OCI-LY7 (cell line): Measurements from ENCODE around the gene CEP78. TPM values are rescaled to one million over a fixed set of nuclear protein-coding genes. Genes with fewer than 3 reads are reported as not detected.

ENCODE experiments used
- BruUV-seq: library from RNA; stranded (reverse); fragments of 400-500 nt; replicated peaks from 2 replicates; lab custom pipeline; 2021; lab: Mats Ljungman, UMichigan
- CTCF ChIA-PET: fragments of 300-600 bp; sonication (Branson Sonifier 250); formaldehyde crosslinking; loops from one replicate; lab custom pipeline; 2022; ENCODE audit warnings: antibody characterized with exemption; ENCODE audit not compliant: unreplicated experiment; lab: Charles Lee
- POLR2A ChIA-PET: fragments of 300-600 bp; sonication (Branson Sonifier 250); formaldehyde crosslinking; loops from one replicate; lab custom pipeline; 2022; ENCODE audit warnings: antibody characterized with exemption; lab: Charles Lee
- DNase-seq: peaks from one replicate; pipeline ENCODE4 v3.0.0-alpha.2; 2015; ENCODE audit warnings: low spot score
- H2AFZ ChIP-seq: fragments of 200-600 bp; sonication (generic), shearing (Covaris generic); 2 replicates; pipeline ENCODE4 v1.6.1; 2014; ENCODE audit warnings: mild to moderate bottlenecking, antibody characterized with exemption, low read length, moderate library complexity
- H3K27ac ChIP-seq: fragments of 200-600 bp; sonication (generic); 2 replicates; pipeline ENCODE4 v1.5.1; 2014; ENCODE audit warnings: mixed run types, low read depth, mild to moderate bottlenecking, moderate library complexity, low read length, inconsistent platforms; ENCODE audit not compliant: poor library complexity, severe bottlenecking
- H3K36me3 ChIP-seq: fragments of 200-600 bp; sonication (generic); 2 replicates; pipeline ENCODE4 v1.6.1; 2014; ENCODE audit warnings: mild to moderate bottlenecking, antibody characterized with exemption, low read length, moderate library complexity, mixed read lengths; ENCODE audit not compliant: insufficient read depth
- H3K4me1 ChIP-seq: fragments of 200-600 bp; sonication (generic); 2 replicates; pipeline ENCODE4 v1.5.1; 2014; ENCODE audit warnings: mild to moderate bottlenecking, low read length; ENCODE audit not compliant: insufficient read depth, poor library complexity, severe bottlenecking
- H3K4me2 ChIP-seq: fragments of 200-600 bp; sonication (generic); 2 replicates; pipeline ENCODE4 v1.6.1; 2014; ENCODE audit warnings: mild to moderate bottlenecking, low read length
- H3K4me3 ChIP-seq: fragments of 200-600 bp; sonication (generic); 2 replicates; pipeline ENCODE4 v1.5.1; 2014; ENCODE audit warnings: mild to moderate bottlenecking, low read depth, low read length; ENCODE audit not compliant: poor library complexity, severe bottlenecking
- H3K79me2 ChIP-seq: fragments of 200-600 bp; sonication (generic); 2 replicates; pipeline ENCODE4 v1.6.1; 2016; ENCODE audit warnings: low read depth, mild to moderate bottlenecking, low read length, moderate library complexity, mixed read lengths; ENCODE audit not compliant: insufficient read depth
- H3K9me2 ChIP-seq: fragments of 200-600 bp; sonication (generic); 2 replicates; pipeline ENCODE4 v1.6.1; 2016; ENCODE audit warnings: mild to moderate bottlenecking, low read length, mixed read lengths; ENCODE audit not compliant: insufficient read depth
- H3K9me3 ChIP-seq: fragments of 200-600 bp; sonication (generic); 2 replicates; pipeline ENCODE4 v1.6.1; 2014; ENCODE audit warnings: mild to moderate bottlenecking, mixed run types, low read length, mixed read lengths
- H4K20me1 ChIP-seq: fragments of 200-600 bp; sonication (generic); 2 replicates; pipeline ENCODE4 v1.6.1; 2014; ENCODE audit warnings: mild to moderate bottlenecking, antibody characterized with exemption, low read length, moderate library complexity, mixed read lengths; ENCODE audit not compliant: insufficient read depth
- CTCF ChIP-seq: fragments of 200-600 bp; sonication (generic); conservative IDR thresholded peaks from 2 replicates; pipeline ENCODE4 v1.5.1; 2014; ENCODE audit warnings: mild to moderate bottlenecking, antibody characterized with exemption, low read length, moderate library complexity, mixed read lengths
- EZH2phosphoT487 ChIP-seq: fragments of 200-600 bp; sonication (generic); IDR thresholded peaks from 2 replicates; pipeline ENCODE4 v1.6.1; 2018; ENCODE audit warnings: low read depth, borderline replicate concordance, mild to moderate bottlenecking, mixed run types, antibody characterized with exemption, low read length, moderate library complexity, mixed read lengths
- intact Hi-C: fragments of 100-400 bp; cut with micrococcal nuclease; formaldehyde crosslinking; loops from one replicate; pipeline ENCODE4 v1.10.0; 2022; ENCODE audit not compliant: unreplicated experiment
- total RNA-seq, 2 experiments: library from RNA; depleted of rRNA in 1 of 2; stranded (reverse); fragments of >200 nt in 1 of 2; shearing (Covaris generic) in 1 of 2; gene quantifications; 2 replicates each; pipeline ENCODE4 v1.2.3, GENCODE V29; 2014 to 2022

The CEP78 gene
- total RNA-seq, 2 experiments from 2014 or later: 49.5 to 59.3 TPM

GRCh38 chr9:78238046-78239038 is 2.5 kb downstream of the CEP78 start:
- H3K4me3 ChIP-seq: peak overlapping the region; percentile 26

GRCh38 chr9:78239506-78239905 is 3.6 kb downstream of the CEP78 start:
- no peak overlapping the region for H3K4me3 ChIP-seq
- H4K20me1 ChIP-seq: peaks cover 9% of the 10 kb centered on the region; the same call in 1 of the 2 replicates
- no peak for DNase-seq
- H3K27ac ChIP-seq: no peak overlapping the region
- intact Hi-C loops: loop anchor here (5.0 to 10.0 kb wide), 2 partner anchors 107 to 1065 kb away; partner anchors contain the start of gene VPS13A
- H2AFZ ChIP-seq: no peak overlapping the region
- no TSS peak for BruUV-seq
- H3K4me1 ChIP-seq: peaks cover 32% of the 10 kb centered on the region
- TF ChIP-seq EZH2phosphoT487 (no peak), CTCF (no peak)
- no peaks in the 10 kb centered on the region for H3K9me2 ChIP-seq
- H3K4me2 ChIP-seq: peak overlapping the region; percentile 74; the same call in 1 of the 2 replicates
- no peaks in the 10 kb centered on the region for H3K9me3 ChIP-seq
- H3K36me3 ChIP-seq: peaks cover 54% of the 10 kb centered on the region
- peaks cover 41% of the 10 kb centered on the region for H3K79me2 ChIP-seq
- POLR2A ChIA-PET: interaction anchor here (1.0 to 1.2 kb wide), 2 partner anchors 11 to 14 kb away, joined by 3 to 4 read pairs; no protein-coding TSS in a partner anchor
- CTCF ChIA-PET: no interaction called here

More at GRCh38 chr9:78238046-78239038, 2.5 kb downstream of the CEP78 start:
- Histone ChIP-seq H3K9me2 (no peaks in the 10 kb centered on the region), H3K36me3 (peaks cover 43% of the 10 kb centered on the region), H3K4me2 (peak overlapping the region; percentile 74), H4K20me1 (peaks cover 9% of the 10 kb centered on the region; the same call in 1 of the 2 replicates), H3K4me1 (peaks cover 33% of the 10 kb centered on the region), H3K27ac (no peak overlapping the region), H3K9me3 (no peaks in the 10 kb centered on the region), H2AFZ (no peak overlapping the region), H3K79me2 (peaks cover 41% of the 10 kb centered on the region)
- CTCF ChIA-PET: no interaction called here
- intact Hi-C loops: loop anchor here (5.0 to 10.0 kb wide), 2 partner anchors 106 to 1064 kb away; partner anchors contain the start of gene VPS13A
- POLR2A ChIA-PET: interaction anchor here (0.7 to 5.1 kb wide), 8 partner anchors 9 to 108 kb away, joined by 3 to 18 read pairs (median 4); partner anchors contain the start of gene PSAT1
- no peak for TF ChIP-seq CTCF
- no peak for TF ChIP-seq EZH2phosphoT487
- BruUV-seq: no TSS peak
- DNase-seq: no peak
